GM12878 (cell line): ENCODE data around the gene KLK5. TPM values are rescaled to one million over a fixed set of nuclear protein-coding genes. Genes with fewer than 3 reads are reported as not detected.

Source experiments
- ATAC-seq: fragments of 200-7000 bp; cut with Tn5 transposase; 3 replicates; pipeline ENCODE4 v1.9.1; 2020; ENCODE audit warnings: mild to moderate bottlenecking, moderate library complexity
- BruUV-seq: library from RNA; stranded (reverse); fragments of 400-500 nt; replicated peaks from 2 replicates; lab custom pipeline; 2021; lab: Mats Ljungman, UMichigan
- CTCF ChIA-PET: fragments of 300-600 bp; sonication (Branson Sonifier 250); formaldehyde crosslinking; extraction: SDS; loops from one replicate; lab custom pipeline; 2021; ENCODE audit warnings: inconsistent platforms; lab: Yijun Ruan, JAX
- POLR2A ChIA-PET: fragments of 350-600 bp; formaldehyde crosslinking; extraction: SDS; loops from one replicate; lab custom pipeline; 2021; ENCODE audit warnings: inconsistent platforms; lab: Charles Lee
- RAD21 ChIA-PET: fragments of 300-600 bp; sonication (Branson Sonifier 250); formaldehyde crosslinking; loops from one replicate; lab custom pipeline; 2023; ENCODE audit warnings: antibody characterized with exemption; ENCODE audit not compliant: unreplicated experiment; lab: Charles Lee
- SMC1A ChIA-PET: fragments of 300-600 bp; sonication (Branson Sonifier 250); formaldehyde crosslinking; loops from one replicate; lab custom pipeline; 2023; ENCODE audit not compliant: unreplicated experiment, uncharacterized antibody; lab: Charles Lee
- DNase-seq: peaks from one replicate; pipeline ENCODE4 v3.0.0-alpha.2; 2011; ENCODE audit warnings: low read depth, low spot score
- FAIRE-seq: peaks from 3 replicates; lab custom pipeline; 2011; peaks lifted over from hg19 to GRCh38; lab: Jason Lieb, UNC
- H2AFZ ChIP-seq: 2 replicates; pipeline ENCODE4 v1.6.0; 2011; ENCODE audit warnings: low read depth, low read length, control low read depth; ENCODE audit not compliant: control insufficient read depth
- H3K27ac ChIP-seq: 2 replicates; pipeline ENCODE4 v1.5.1; 2011; ENCODE audit warnings: control low read depth; ENCODE audit not compliant: control insufficient read depth, insufficient read depth
- H3K27me3 ChIP-seq, 2 experiments: replicated peaks in 1 of 2; 2 replicates each; pipeline versions ENCODE4 v1.6.0 to v1.6.1; 2011; ENCODE audit warnings: low read length in 1 of 2; ENCODE audit not compliant: control insufficient read depth in 2 of 2, insufficient read depth in 2 of 2
- H3K36me3 ChIP-seq, 2 experiments: 2 replicates each; pipeline ENCODE4 v1.5.1; 2011; ENCODE audit warnings: low read length in 1 of 2; ENCODE audit not compliant: control insufficient read depth in 2 of 2, insufficient read depth in 2 of 2
- H3K4me1 ChIP-seq: 2 replicates; pipeline ENCODE4 v1.6.1; 2011; ENCODE audit warnings: mild to moderate bottlenecking, low read length, moderate library complexity, mixed read lengths; ENCODE audit not compliant: control insufficient read depth, insufficient read depth
- H3K4me2 ChIP-seq: 2 replicates; pipeline ENCODE4 v1.6.0; 2011; ENCODE audit warnings: control low read depth; ENCODE audit not compliant: control insufficient read depth, insufficient read depth
- H3K4me3 ChIP-seq: fragments of 200-600 bp; sonication (generic); 2 replicates; pipeline ENCODE4 v1.5.1; 2016
- H3K79me2 ChIP-seq: 2 replicates; pipeline ENCODE4 v1.6.0; 2011; ENCODE audit warnings: low read length; ENCODE audit not compliant: control insufficient read depth, insufficient read depth
- H3K9ac ChIP-seq: 2 replicates; pipeline ENCODE4 v1.8.0; 2011; ENCODE audit warnings: low read length, control low read depth, mixed read lengths; ENCODE audit not compliant: control insufficient read depth, insufficient read depth
- H3K9me3 ChIP-seq: replicated peaks from 3 replicates; pipeline ENCODE4 v1.5.1; 2011; ENCODE audit warnings: mild to moderate bottlenecking, low read length; ENCODE audit not compliant: control insufficient read depth, insufficient read depth
- H4K20me1 ChIP-seq: 2 replicates; pipeline ENCODE4 v1.6.0; 2011; ENCODE audit not compliant: control insufficient read depth, insufficient read depth
- ASH2L ChIP-seq: fragments of 300-600, 200-600 bp; sonication (generic); IDR thresholded peaks from 2 replicates; pipeline ENCODE4 v1.6.1; 2017; ENCODE audit warnings: low read depth, mild to moderate bottlenecking, borderline replicate concordance
- CEBPZ ChIP-seq: fragments of 150-350 bp; IDR thresholded peaks from 2 replicates; pipeline ENCODE4 v1.6.1; 2016; ENCODE audit warnings: low read depth, low read length
- CHD2 ChIP-seq: IDR thresholded peaks from 2 replicates; pipeline ENCODE4 v1.6.1; 2011; ENCODE audit warnings: low read depth, low read length, improper control_type of control experiment, borderline replicate concordance
- E4F1 ChIP-seq: fragments of 450-650 bp; IDR thresholded peaks from 2 replicates; pipeline ENCODE4 v1.6.1; 2018; ENCODE audit warnings: borderline replicate concordance, mild to moderate bottlenecking; ENCODE audit not compliant: partially characterized antibody
- EED ChIP-seq: sonication (generic); IDR thresholded peaks from 2 replicates; pipeline ENCODE4 v1.6.1; 2016; ENCODE audit warnings: antibody characterized with exemption, low read depth
- ETV6 ChIP-seq, 2 experiments: fragments of 450-650 bp in 1 of 2; IDR thresholded peaks in 1 of 2; conservative IDR thresholded peaks in 1 of 2; 2 replicates each; pipeline ENCODE4 v1.6.1; 2014; ENCODE audit warnings: antibody characterized with exemption in 1 of 2, borderline replicate concordance in 1 of 2, low read depth in 1 of 2, mild to moderate bottlenecking in 1 of 2, moderate library complexity in 1 of 2
- HDGF ChIP-seq: fragments of 450-650 bp; IDR thresholded peaks from 2 replicates; pipeline ENCODE4 v1.6.1; 2016; ENCODE audit warnings: antibody characterized with exemption
- MTA2 ChIP-seq: fragments of 450-650 bp; IDR thresholded peaks from 2 replicates; pipeline ENCODE4 v1.6.1; 2016; ENCODE audit warnings: low read depth, mild to moderate bottlenecking, moderate library complexity
- NFYA ChIP-seq: IDR thresholded peaks from 2 replicates; pipeline ENCODE4 v1.6.1; 2011; ENCODE audit warnings: low read depth, mild to moderate bottlenecking, low read length, improper control_type of control experiment, borderline replicate concordance
- NRF1 ChIP-seq: conservative IDR thresholded peaks from 2 replicates; pipeline ENCODE4 v1.6.1; 2011; ENCODE audit warnings: mild to moderate bottlenecking, low read depth, low read length, improper control_type of control experiment
- PML ChIP-seq: IDR thresholded peaks from 2 replicates; pipeline ENCODE4 v1.6.1; 2012; ENCODE audit warnings: low read length, inconsistent platforms
- POLR2A ChIP-seq: IDR thresholded peaks from 2 replicates; pipeline ENCODE4 v1.6.1; 2011; ENCODE audit warnings: low read depth, mild to moderate bottlenecking, low read length
- SMARCA5 ChIP-seq: fragments of 450-650 bp; IDR thresholded peaks from 2 replicates; pipeline ENCODE4 v1.6.1; 2017; ENCODE audit warnings: mild to moderate bottlenecking
- SREBF1 ChIP-seq: IDR thresholded peaks from 2 replicates; pipeline ENCODE4 v1.6.1; 2012; ENCODE audit warnings: mild to moderate bottlenecking, low read length
- SREBF2 ChIP-seq: IDR thresholded peaks from 2 replicates; pipeline ENCODE4 v1.6.1; 2012; ENCODE audit warnings: mild to moderate bottlenecking, low read length
- STAT3 ChIP-seq: IDR thresholded peaks from 2 replicates; pipeline ENCODE4 v1.6.1; 2011; ENCODE audit warnings: low read depth, low read length, improper control_type of control experiment
- SUPT20H ChIP-seq: IDR thresholded peaks from 2 replicates; pipeline ENCODE4 v1.6.1; 2011; ENCODE audit warnings: low read depth, mild to moderate bottlenecking, low read length, moderate library complexity, borderline replicate concordance; ENCODE audit not compliant: control insufficient read depth
- SUZ12 ChIP-seq: fragments of 200-600 bp; sonication (generic); IDR thresholded peaks from one replicate; pipeline ENCODE4 v1.6.1; 2018; ENCODE audit warnings: antibody characterized with exemption, mild to moderate bottlenecking; ENCODE audit not compliant: unreplicated experiment
- TCF7 ChIP-seq: IDR thresholded peaks from 2 replicates; pipeline ENCODE4 v1.6.1; 2014; ENCODE audit warnings: antibody characterized with exemption, borderline replicate concordance
- USF2 ChIP-seq: IDR thresholded peaks from 2 replicates; pipeline ENCODE4 v1.6.1; 2011; ENCODE audit warnings: low read depth, low read length, improper control_type of control experiment, borderline replicate concordance
- WGBS: methylation state at CpG from one replicate; pipeline ENCODE4 v1.1.6; 2016; ENCODE audit warnings: low lambda C conversion rate; ENCODE audit not compliant: insufficient replicate concordance, insufficient coverage; ENCODE audit errors: missing lambda C conversion rate; 5-methylcytosine and 5-hydroxymethylcytosine counted together
- in situ Hi-C: fragments of 300-500 bp; cut with MboI; formaldehyde crosslinking; loops from 9 replicates; pipeline ENCODE4 v1.14.3; 2018; ENCODE audit warnings: mixed read lengths
- intact Hi-C: fragments of 100-400 bp; cut with micrococcal nuclease; formaldehyde crosslinking; loops from one replicate; pipeline ENCODE4 v1.14.2; 2022; ENCODE audit not compliant: unreplicated experiment
- polyA plus RNA-seq, 11 experiments: library from polyadenylated mRNA; depleted of rRNA in 4 of 11; unstranded in 6 of 11; stranded (reverse) in 5 of 11; fragments of >200 nt; fragmentation: Nextera tagmentation in 4 of 11; fragmentation: Illumina TruSeq in 1 of 11; extraction: Ambion mirVana in 4 of 11; extraction: Trizol in 1 of 11; gene quantifications; 1 replicate in 1 of 11; 2 replicates in 10 of 11; pipeline versions ENCODE4 v1.2.1 to v1.2.3, GENCODE V29; 2011 to 2016; ENCODE audit warnings: inconsistent platforms in 2 of 11, missing spikeins in 2 of 11, low read depth in 1 of 11
- total RNA-seq, 4 experiments: library from RNA; depleted of rRNA in 3 of 4; stranded (reverse); fragments of >200 nt in 3 of 4; fragmentation: Illumina TruSeq in 1 of 4; extraction: Trizol in 1 of 4; gene quantifications; 2 replicates each; pipeline versions ENCODE4 v1.2.1 to v1.2.3, GENCODE V29; 2013 to 2021

KLK5 gene
- total and polyA plus RNA-seq, 10 of the 15 experiments (the other 5 are each of a cell fraction or from before 2014, with no cell fraction given), result 0.16 TPM; not detected in 9

GRCh38 chr19:50964266-50964665 lies 11.4 kb upstream of the KLK5 start (continued):
- TF ChIP-seq NRF1 (no peak), SREBF2 (no peak), E4F1 (no peak), NFYA (no peak), SREBF1 (no peak), TCF7 (no peak), EED (no peak)

GRCh38 chr19:50963381-50963780 lies 10.5 kb upstream of the KLK5 start:
- CTCF ChIA-PET, result no interaction called here
- no TSS peak for BruUV-seq
- RAD21 ChIA-PET, result no interaction called here
- TF ChIP-seq HDGF (no peak), USF2 (no peak), PML (no peak), CEBPZ (no peak), ASH2L (no peak), POLR2A (no peak), SMARCA5 (no peak), ETV6 (conservative IDR thresholded peaks at IDR 0.05 in 1 of 2, IDR thresholded peaks at IDR 0.05 in 1 of 2; ENCODE audit: borderline replicate concordance in 1 of 2, low read depth in 1 of 2) (no peak), SUZ12 (no peak), MTA2 (no peak), CHD2 (no peak), SUPT20H (no peak), STAT3 (no peak)

More at GRCh38 chr19:50963381-50963780, 10.5 kb upstream of the KLK5 start:
- intact Hi-C loops (no loop called here), in situ Hi-C loops (no loop called here)
- H3K36me3 ChIP-seq, result no peaks in the 10 kb centered on the region
- no peak overlapping the region for H3K27ac ChIP-seq
- DNase-seq, result no peak
- H2AFZ ChIP-seq, result no peak overlapping the region
- ChIA-PET POLR2A (no interaction called here), SMC1A (no interaction called here)
- H3K9ac ChIP-seq, result no peak overlapping the region
- H3K9me3 ChIP-seq, result no peaks in the 10 kb centered on the region; the same call in 2 of the 3 replicates
- H3K4me2 ChIP-seq, result no peak overlapping the region
- WGBS, result 25% methylated on average over 6 of the region's 6 CpGs
- no peak overlapping the region for H3K4me3 ChIP-seq
- H4K20me1 ChIP-seq, result no peaks in the 10 kb centered on the region
- no peak for FAIRE-seq
- no peaks in the 10 kb centered on the region for H3K79me2 ChIP-seq
- H3K4me1 ChIP-seq, result no peaks in the 10 kb centered on the region
- no peak for ATAC-seq
- no peaks in the 10 kb centered on the region; a peak in 2 of 4 replicates for H3K27me3 ChIP-seq
